HG03439 (cell line): Measurements from ENCODE around the gene PSME2.

Experiments used
- ATAC-seq: cut with Tn5 transposase; IDR thresholded peaks from one replicate; pipeline ENCODE4 v1.9.1; 2021; ENCODE audit warnings: mild to moderate bottlenecking, moderate library complexity; ENCODE audit not compliant: unreplicated experiment

The PSME2 gene

GRCh38 chr14:24146453-24146977 lies at the start of gene PSME2:
Gene PSME2, minus strand, starts transcription at chr14:24146610. Its CDS starts 29 bp downstream, at chr14:24146581.
- peak; percentile 61 for ATAC-seq

- peak; percentile 82 for ATAC-seq
Observed at GRCh38 chr14:24195186-24196070, 49.0 kb upstream of the PSME2 start, which contains the start of gene TM9SF1. Gene TM9SF1, minus strand, starts transcription at chr14:24195441. Its CDS starts 422 bp downstream, at chr14:24195019.

GRCh38 chr14:24194873-24195185 lies 48.4 kb upstream of the PSME2 start:
- ATAC-seq: no peak

GRCh38 chr14:24194186-24194872 lies 47.9 kb upstream of the PSME2 start:
- ATAC-seq: no peak

- ATAC-seq: no peak
Observed at GRCh38 chr14:24192933-24193332, 46.5 kb upstream of the PSME2 start.

GRCh38 chr14:24190416-24190815 lies 44.0 kb upstream of the PSME2 start:
- no peak for ATAC-seq

GRCh38 chr14:24189460-24189859 lies 43.0 kb upstream of the PSME2 start:
- no peak for ATAC-seq

- ATAC-seq: no peak
Observed at GRCh38 chr14:24189059-24189375, 42.6 kb upstream of the PSME2 start.

- peak; percentile 63 for ATAC-seq
Observed at GRCh38 chr14:24188251-24189058, 42.0 kb upstream of the PSME2 start, which contains the start of gene IPO4. Gene IPO4, minus strand, starts transcription at chr14:24188816. Its CDS starts 29 bp downstream, at chr14:24188787.

GRCh38 chr14:24187539-24187915 lies 41.1 kb upstream of the PSME2 start:
- no peak for ATAC-seq

GRCh38 chr14:24186831-24187538 lies 40.6 kb upstream of the PSME2 start:
- no peak for ATAC-seq

GRCh38 chr14:24185741-24186140 lies 39.3 kb upstream of the PSME2 start:
- ATAC-seq: no peak

GRCh38 chr14:24185026-24185425 lies 38.6 kb upstream of the PSME2 start:
- ATAC-seq: no peak

- no peak for ATAC-seq
Observed at GRCh38 chr14:24184104-24184970, 37.9 kb upstream of the PSME2 start.

- ATAC-seq: no peak
Observed at GRCh38 chr14:24183014-24183481, 36.6 kb upstream of the PSME2 start.

GRCh38 chr14:24182110-24182882 lies 35.9 kb upstream of the PSME2 start:
- ATAC-seq: no peak

GRCh38 chr14:24181371-24182077 lies 35.1 kb upstream of the PSME2 start:
- no peak for ATAC-seq
